Measurements from ENCODE around the gene BCL6. TPM values are rescaled to one million over a fixed set of nuclear protein-coding genes. Genes with fewer than 3 reads are reported as not detected.

The BCL6 gene
- total and polyA plus RNA-seq, 9 donors = 46.3 to 91.1 (median 54.7) TPM

GRCh38 chr3:187679638-187680396 lies 65.5 kb downstream of the BCL6 start:
- TF ChIP-seq CTCF (IDR thresholded peaks at IDR 0.05) (peak; percentile 55 to 73 (median 63)), POLR2A (IDR thresholded peaks at IDR 0.05) (no peak)
- H3K4me1 ChIP-seq (ENCODE audit: insufficient read depth) = no peaks in the 10 kb centered on the region
- no peak overlapping the region for H3K27ac ChIP-seq
- intact Hi-C loops (cut with DNase I) = loop anchor here (2.0 to 10.0 kb wide), 7 partner anchors 65 to 463 kb away; no protein-coding TSS in a partner anchor
- no peaks in the 10 kb centered on the region for H3K9me3 ChIP-seq
- H3K27me3 ChIP-seq = no peaks in the 10 kb centered on the region
- no peak overlapping the region for H3K4me3 ChIP-seq
- 27 to 29% (median 28%) methylated on average over 7 of the region's 7 CpGs for WGBS, 3 donors
- no peaks in the 10 kb centered on the region for H3K36me3 ChIP-seq
- peak; percentile 64 to 83 (median 80) for DNase-seq

- Histone ChIP-seq H3K36me3 (no peaks in the 10 kb centered on the region), H3K27ac (no peak overlapping the region), H3K27me3 (no peaks in the 10 kb centered on the region), H3K9me3 (no peaks in the 10 kb centered on the region), H3K4me3 (no peak overlapping the region), H3K4me1 (ENCODE audit: insufficient read depth) (no peaks in the 10 kb centered on the region)
- intact Hi-C loops (cut with DNase I) = loop anchor here (2.0 to 10.0 kb wide), 6 partner anchors 64 to 458 kb away; no protein-coding TSS in a partner anchor
- 9 to 19% (median 10%) methylated on average over 5 of the region's 5 CpGs for WGBS, 3 donors
- DNase-seq = peak in 4 of 5 donors; percentile 24 to 59 (median 40)
- peak in 2 of 3 donors; percentile 27 to 36 for TF ChIP-seq CTCF (IDR thresholded peaks at IDR 0.05)
- no peak for TF ChIP-seq EP300 (IDR thresholded peaks at IDR 0.05)
- TF ChIP-seq POLR2A (IDR thresholded peaks at IDR 0.05) = no peak
These were observed 66.5 kb downstream of the BCL6 start for GRCh38 chr3:187678726-187679268.

GRCh38 chr3:187677604-187678003 lies 67.7 kb downstream of the BCL6 start:
- H3K4me1 ChIP-seq (ENCODE audit: insufficient read depth) = no peaks in the 10 kb centered on the region
- H3K9me3 ChIP-seq = no peaks in the 10 kb centered on the region
- no peak overlapping the region for H3K27ac ChIP-seq
- TF ChIP-seq EP300 (IDR thresholded peaks at IDR 0.05) = no peak
- TF ChIP-seq POLR2A (IDR thresholded peaks at IDR 0.05) = no peak
- TF ChIP-seq CTCF (IDR thresholded peaks at IDR 0.05) = no peak
- 6 to 21% (median 18%) methylated on average over 1 of the region's 1 CpG for WGBS, 3 donors
- no peaks in the 10 kb centered on the region for H3K27me3 ChIP-seq
- intact Hi-C loops (cut with DNase I) = loop anchor here (2.0 to 10.0 kb wide), 6 partner anchors 63 to 457 kb away; no protein-coding TSS in a partner anchor
- no peak overlapping the region for H3K4me3 ChIP-seq
- H3K36me3 ChIP-seq = no peaks in the 10 kb centered on the region
- no peak for DNase-seq

DNA sequence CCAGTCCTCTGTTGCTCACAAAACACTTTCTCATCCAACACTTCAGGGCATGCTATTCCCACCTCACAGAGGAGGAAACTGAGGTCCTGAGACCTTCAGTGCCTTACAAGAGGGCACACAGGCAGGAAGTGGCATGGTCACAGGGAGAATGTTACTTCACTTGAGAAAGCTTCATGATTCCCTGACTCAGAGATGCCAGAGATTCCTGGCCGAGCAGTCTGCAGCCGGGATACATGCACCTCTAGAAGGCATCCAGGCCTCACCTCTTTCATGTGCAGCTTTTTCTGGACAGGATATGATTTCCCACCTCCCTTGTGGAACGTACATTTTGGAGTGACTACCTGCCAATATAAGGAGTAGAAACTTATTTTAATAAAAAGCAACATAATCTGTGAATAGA lies 72.3 kb downstream of the BCL6 start:
- H3K4me3 ChIP-seq = no peak overlapping the region
- no peaks in the 10 kb centered on the region for H3K9me3 ChIP-seq
- DNase-seq = no peak
- 65 to 81% (median 73%) methylated on average over 3 of the region's 3 CpGs for WGBS, 3 donors
- no peaks in the 10 kb centered on the region for H3K27me3 ChIP-seq
- intact Hi-C loops (cut with DNase I) = loop anchor here in 2 of 4 donors (10.0 kb wide), 2 partner anchors 58 to 448 kb away; no protein-coding TSS in a partner anchor
- no peak overlapping the region for H3K27ac ChIP-seq
- H3K36me3 ChIP-seq = no peaks in the 10 kb centered on the region
- H3K4me1 ChIP-seq (ENCODE audit: insufficient read depth) = no peaks in the 10 kb centered on the region
- TF ChIP-seq EP300 (IDR thresholded peaks at IDR 0.05) = no peak
- TF ChIP-seq POLR2A (IDR thresholded peaks at IDR 0.05) = no peak
- no peak for TF ChIP-seq CTCF (IDR thresholded peaks at IDR 0.05)

Other genes with a start within 250 kb of the BCL6 start
- 1 to 10 TPM in 2 of 7 donors, under 1 TPM in 2, not detected in 3; 0.55 to 7.5 (median 0.90) TPM for gene SST, start 75.1 kb downstream of the BCL6 start, total RNA-seq
- under 1 TPM; 0.16 to 0.37 TPM for gene SST, start 75.1 kb downstream of the BCL6 start, polyA plus RNA-seq
- gene RTP2, start 42.9 kb downstream of the BCL6 start, total RNA-seq = not detected
- not detected for gene RTP2, start 42.9 kb downstream of the BCL6 start, polyA plus RNA-seq

Measured in ovary (tissue), 9 donors.